Suppressor macrophage (primary cell): Measurements from ENCODE around the gene NEK6.

ENCODE experiments used
- DNase-seq, 4 experiments: peaks; one replicate each; pipeline ENCODE4 v3.0.0-alpha.2; 2020 to 2022

Gene NEK6

DNA sequence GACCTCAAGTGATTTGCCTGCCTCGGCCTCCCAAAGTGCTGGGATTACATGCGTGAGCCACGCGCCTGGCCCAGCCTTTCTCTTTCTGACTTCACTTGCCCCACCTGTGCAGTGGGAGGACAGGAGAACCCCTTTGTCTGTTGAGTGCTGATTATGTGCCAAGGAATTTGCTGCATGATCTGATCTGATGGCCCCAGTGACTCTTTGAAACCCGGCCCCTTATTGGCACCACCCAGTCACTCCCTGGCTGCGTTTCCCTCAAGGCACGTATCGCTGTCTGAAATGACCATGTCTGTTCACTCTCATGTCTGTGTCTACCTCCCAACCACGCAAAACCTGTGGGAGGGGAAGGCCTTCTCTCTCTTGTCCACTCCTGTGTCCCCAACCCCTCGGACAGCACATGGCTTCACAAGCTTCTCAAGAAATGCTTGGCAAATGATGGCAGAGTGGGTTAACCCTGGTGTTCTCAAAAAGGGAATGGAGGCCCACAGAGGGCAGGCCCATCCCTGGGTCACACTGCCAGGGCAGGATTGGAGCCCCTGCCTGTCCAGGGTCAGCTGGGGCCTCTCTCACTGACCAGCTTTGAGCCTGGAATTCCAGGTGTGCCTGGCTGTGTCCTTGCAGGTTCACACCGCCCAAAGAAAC is 21.9 kb downstream of the NEK6 start:
- DNase-seq, result no peak

DNA sequence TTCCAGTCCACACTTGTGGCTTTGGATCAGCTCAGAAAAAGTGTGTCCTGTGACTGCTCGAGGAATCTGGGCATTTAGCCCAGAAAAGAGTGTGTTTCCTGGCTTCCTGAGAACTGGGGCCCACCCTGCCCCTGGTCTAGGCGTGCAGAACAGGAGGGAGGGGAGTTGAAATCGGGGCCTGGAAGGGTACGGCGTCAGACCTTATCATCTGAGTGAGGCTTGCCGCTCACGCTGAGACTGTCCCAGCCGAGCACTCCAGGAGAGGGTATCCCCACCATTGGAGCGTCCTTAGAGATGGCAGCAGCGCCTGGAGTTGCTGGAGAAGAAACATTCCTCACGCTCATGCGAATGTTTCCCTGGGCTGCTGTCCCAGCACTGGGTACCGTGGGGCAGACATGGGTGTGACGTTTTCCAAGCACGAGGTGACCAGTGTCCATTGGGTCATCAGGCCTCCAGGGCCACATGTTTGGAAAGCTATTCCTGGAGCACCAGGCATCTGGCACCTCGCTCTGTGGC is 22.5 kb downstream of the NEK6 start:
- DNase-seq, result peak in 1 of 4 experiments; percentile 45

DNA sequence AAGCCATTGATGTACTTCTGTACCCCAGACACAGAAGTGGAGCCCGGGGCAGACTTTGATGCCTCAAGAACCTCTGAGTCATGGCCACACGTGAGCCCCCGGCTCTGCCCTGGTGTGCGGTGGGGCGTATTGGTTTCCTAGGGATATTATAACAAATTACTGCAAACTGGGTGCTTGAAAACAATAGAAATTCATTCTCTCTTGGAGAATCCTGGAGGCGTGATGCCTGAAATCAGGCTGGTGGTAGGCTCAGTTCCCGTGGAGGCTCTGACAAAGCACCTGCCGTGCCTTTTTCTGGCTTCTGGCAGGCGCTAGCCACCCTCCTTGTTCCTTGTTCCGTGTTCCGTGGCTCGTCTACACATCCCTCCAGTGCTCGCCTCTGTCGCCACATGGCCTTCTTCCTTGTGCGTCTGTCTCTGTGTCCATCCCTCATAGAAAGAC is 24.2 kb downstream of the NEK6 start:
- DNase-seq, result peak; percentile 78 to 85 (median 81)

DNA sequence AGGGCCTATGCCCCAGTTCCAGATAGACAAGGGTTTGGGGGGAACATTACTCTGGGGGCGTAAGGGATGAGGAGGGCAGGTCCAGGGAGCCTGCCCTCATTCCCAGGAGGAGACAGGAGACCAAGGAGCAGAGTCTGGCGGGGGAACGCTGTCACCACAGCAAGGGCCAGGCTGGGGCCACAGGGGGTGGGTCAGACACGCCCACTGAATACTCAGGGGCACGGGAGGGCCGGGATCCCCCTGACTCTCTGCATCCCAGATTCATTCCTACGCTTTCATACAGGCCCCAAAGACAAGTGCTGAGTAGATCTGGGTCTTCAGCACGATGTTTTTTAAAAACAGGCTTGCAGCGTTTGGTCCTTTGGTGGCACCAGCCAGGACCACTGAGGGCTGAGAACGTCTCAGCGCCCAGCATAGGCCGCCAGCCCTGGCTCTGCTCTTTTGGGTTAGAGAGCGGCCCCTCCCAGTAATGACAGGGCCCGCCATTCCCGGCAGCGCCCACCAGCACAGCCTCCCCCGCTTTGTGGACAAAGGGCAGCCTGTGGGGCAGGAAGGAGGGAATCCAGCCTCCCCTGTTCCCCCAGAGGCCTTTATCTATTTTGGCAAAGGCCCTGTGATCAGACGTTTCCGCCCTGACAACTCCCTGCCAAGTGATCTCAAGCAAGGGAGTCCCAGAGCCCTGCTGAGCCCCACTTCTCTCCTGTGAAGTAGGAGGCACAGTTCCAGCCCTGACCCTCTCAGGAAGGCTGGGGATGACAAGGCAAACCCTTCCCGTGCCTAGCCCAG is 24.9 kb downstream of the NEK6 start:
- DNase-seq, result peak; percentile 49 to 69 (median 57)

DNA sequence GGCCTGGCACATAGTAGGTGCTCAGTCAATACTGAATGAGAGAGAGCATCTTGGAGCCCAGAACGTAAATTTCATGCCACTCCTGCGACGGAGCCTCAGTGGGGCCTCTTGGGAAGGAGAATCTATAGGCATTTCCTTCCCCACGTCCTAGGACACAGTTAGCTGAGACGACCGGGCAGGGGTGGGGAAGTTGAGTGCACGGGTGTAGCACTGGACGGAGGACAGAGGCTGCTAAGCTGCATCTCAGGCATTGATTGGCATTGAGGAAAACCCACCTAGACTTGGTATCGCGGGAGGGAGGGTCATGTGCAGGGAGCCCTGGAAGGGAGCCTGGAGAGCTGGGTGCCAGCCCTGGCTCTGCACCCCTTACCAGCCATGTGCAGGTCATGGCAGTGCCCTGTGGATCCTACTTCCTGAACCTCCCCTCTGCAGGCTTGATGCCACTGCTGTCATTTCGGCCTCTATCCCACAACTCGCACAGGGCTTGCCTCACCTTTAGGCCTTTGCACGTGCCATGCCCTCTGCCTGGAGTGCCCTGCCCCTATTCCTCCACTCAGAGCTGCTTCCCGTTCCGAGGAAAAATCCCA is 25.6 kb downstream of the NEK6 start:
- DNase-seq, result peak; percentile 47 to 67 (median 58)

DNA sequence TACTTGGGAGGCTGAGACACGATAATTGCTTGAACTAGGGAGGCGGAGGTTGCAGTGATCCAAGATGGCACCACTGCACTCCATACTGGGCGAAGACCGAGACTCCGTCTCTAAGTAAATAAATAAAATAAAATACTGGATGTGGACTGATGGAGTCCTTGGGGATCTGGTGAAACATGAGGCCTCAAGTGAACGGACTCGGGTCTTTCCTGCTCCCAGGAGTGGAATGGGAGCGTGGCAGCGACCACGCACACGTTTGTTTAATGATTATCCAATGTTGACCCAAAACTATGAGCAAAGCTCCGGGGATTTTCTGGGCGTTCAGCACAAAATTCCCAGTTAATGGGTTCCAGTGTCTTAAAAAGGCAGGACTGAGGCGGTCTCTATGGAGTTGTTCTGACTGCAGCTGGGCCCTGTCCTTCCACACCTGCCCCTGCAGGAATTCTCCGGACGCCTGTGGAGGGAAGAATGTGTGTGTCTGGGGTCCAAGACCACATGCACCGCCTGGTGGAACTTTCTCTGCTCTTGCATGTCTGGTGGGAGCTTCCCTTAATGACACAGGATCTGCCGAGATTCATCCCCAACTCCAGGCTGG is 26.6 kb downstream of the NEK6 start:
- no peak for DNase-seq

DNA sequence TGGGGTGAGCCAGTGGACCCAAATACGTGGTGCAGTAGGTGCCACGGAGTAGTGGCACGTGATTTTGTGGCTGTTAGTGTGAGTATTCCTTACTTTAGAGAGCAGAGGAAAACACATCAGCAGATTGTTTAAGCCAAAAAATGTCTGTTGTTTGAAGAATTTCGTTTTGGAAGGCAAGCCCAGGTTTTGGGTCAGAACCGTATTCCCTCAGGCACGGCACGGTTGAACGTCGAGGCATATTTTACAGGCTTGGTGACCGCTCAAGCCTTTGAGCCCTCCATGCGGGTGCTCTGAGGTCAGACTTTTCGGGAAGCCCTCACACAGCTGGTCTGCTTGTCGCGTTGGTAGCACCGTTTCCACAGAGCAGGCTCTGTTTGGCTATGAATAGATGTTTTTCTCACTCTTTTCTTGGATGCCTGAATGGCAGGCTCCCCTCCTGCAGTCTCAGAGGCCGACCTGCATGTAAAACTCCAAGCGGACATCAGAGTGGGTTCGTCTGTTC is 27.2 kb downstream of the NEK6 start:
- DNase-seq, result no peak

DNA sequence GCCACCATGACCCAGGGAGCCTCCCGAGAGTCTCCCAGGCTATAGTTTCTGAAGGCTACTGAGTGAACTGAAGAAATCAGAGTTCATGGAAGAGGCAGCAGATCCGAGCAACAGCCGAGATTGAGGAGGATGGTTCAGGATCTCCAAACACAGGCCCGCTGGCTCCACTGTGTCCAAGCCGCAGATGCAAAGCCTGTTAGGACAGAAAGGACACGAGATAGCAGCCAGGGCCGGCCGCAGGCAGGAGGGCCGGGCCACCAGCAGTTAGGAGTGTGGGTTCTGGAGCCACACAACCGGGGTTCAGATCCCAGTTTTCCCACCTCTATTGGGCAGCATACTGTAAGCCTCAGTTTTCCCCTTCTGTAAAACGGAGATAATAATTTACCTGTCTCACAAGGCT is 27.7 kb downstream of the NEK6 start:
- no peak for DNase-seq

DNA sequence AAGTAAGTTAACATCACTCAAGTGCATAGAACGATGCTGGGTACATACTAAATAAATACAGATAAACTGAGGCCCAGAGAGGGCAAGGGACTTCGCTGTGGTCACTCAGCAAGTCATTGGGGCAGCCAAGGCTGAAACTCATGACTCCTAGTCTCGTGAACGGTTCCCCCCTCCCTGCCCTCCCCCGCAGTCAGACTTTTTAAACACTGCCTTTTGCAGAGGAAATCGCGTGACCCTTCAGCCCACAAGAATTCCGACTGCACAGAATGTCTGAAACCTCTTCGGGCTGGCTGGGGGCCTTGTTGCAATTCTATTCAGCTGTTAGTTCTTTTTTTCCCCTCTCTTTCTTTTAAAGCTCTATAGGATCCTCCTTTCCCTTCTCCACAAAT is 28.1 kb downstream of the NEK6 start:
- DNase-seq, result peak; percentile 93 to 97 (median 95)

DNA sequence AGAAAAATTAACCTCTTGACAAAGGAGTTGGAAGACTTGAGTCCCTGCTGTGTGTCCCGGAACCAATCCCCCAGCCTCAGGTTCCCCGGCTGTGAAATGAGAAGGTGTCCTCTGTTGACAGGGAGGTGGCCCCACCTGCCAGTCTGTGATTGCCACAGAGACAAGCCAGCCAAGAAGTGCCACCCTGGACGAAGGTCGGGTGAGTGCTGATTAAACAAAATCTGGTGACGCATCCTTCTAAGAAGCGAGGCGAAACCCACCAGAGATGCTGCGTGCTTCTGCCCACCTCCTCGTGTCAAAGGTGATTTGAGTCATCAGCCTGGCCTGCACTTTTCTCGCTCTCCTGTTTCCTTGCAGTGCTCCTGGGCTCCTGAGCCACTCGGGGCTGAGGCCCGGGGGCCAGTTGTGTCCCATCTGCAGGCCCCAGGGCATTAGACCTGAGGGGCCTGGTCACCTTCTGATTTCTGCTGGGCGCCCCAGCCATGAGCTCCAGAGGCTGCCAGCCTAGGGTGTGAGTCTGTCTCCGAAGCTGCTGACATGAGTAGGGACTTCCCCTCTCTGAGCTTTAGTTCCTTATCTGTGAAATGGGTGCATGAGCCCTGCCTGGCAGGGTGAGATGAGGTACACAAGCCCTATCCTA is 28.7 kb downstream of the NEK6 start:
- DNase-seq, result peak; percentile 72 to 88 (median 77)

DNA sequence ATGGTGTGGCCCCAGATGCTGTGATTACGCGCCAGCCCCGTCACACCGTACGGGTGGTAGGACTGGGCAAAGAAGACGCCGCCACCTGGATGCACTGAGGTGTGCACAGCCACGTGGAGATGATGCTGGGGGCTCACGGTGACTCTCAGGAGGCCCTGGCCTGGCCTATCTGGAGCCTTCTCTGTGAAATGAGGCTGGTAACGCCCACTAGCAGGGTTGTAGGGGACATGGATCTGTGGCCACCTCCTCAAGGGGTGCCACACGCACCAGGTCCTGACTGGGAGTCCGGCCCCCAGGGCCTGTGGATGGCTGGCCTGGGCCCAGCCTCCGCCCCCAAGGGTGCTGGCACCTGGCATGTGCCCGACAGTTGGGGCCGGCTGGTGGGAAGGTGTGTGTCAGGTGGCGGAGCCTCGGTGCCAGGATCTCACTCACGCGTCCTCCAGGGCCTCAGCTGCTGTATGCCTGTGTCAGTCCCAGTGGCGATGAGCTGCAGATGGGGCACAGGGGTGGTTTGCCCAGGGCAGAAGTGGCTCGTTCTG is 32.4 kb downstream of the NEK6 start:
- DNase-seq, result no peak

DNA sequence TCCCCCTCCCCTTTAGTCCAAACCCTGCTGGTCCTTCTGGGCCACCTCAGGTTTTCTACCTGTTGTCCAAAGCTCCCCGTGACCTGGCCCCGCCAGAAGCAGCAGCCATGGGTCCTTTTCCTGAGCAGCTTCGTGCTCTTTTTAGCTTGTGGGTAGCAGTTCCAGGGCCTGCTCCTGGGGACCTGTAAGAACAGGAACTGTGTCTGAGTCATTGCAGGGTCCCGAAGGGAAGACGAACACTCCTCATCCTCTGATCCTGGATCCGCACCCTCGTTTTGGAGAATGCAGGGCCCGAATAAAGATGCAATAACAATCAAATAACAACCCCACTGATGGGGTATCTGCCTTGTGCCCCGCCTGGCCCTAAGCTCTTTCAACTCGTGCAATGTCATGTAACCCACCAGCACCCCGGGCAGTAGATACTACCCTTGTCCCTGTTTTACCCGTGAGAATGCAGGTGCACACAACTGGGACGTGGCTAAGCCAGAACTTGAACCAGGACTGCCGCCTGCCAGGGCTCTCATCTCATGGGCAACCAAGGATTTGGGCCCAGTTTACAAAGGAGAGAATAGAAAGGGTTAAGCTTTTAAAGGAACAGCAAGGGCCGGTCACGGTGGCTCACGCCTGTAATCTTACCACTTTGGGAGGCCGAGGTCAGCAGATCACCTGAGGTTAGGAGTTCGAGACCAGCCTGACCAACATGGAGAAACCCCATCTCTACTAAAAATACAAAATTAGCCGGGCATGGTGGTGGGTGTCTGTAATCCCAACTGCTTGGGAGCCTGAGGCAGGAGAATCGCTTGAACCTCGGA is 33.2 kb downstream of the NEK6 start:
- DNase-seq, result peak; percentile 41 to 62 (median 56)

DNA sequence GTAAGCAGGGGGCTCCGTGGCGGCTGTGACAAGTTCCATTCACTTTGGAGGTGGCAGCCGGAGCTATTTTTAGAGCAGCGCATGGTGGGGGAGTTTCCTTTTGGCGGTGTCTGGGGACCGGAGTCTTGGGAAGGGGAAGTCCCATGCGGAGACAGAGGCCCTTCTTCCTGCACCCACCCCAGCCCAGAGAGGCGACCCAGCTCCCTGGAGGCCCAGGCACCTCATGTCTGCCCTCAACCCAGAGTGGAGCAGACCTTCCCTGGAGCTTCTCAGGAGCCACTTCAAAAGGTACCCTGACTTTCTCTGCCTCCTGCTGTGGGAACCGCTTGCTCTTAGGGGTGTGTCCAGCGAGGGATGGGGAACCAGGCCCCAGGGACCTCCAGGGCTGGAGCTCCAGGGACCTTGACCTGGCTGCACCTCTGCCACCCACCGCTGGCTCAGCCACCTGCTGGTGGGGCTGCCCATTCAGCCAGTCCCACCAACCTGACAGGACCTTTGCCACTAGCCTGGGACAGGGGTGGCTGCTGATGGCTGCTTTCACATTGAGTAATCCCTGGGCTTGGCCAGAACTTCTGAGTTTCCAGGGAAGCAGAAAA is 34.1 kb downstream of the NEK6 start:
- DNase-seq, result peak; percentile 68 to 81 (median 78)

DNA sequence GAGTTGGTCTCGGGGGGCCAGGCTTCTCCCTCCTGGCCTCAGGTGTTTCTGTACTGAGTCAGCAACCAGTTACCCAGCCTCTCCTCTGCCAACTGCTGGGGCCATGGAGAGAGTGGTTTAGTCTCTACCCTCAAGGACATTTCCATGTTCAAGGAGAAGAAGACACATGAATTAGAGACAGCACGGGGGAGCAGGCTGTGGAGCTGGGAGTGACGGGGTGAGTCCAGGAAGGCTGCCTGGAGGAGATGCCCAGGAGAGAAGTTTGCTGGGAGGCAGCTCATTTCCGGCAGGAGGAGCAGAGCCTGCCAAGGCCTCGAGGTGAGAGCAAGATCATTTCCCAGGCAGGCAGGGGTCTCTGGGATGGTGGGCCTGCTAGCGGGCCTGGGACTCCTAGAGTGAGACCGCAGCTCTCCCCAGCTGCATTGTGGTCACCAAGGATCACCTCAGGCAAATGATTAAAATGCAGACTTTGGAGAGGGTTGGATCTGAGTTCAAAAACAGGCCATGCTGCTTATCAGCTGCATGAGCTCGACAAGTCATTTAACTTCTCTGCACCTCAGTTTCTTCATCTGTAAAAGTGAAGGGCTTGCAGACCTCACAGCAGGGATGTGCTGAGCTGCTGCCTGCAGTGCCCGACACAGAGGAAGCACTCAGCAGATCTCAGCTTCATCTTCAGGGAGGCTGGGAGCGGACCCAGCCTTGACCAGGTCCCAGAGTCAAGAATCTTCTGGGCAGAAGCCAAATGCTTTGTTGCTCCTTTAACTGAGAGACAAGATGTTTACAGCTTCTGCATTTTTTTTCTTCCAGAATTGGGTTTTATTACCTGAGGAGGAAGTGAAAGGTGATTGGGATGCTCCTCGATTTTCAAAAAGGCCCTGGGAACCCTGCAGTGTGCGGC is 35.2 kb downstream of the NEK6 start:
- no peak for DNase-seq

DNA sequence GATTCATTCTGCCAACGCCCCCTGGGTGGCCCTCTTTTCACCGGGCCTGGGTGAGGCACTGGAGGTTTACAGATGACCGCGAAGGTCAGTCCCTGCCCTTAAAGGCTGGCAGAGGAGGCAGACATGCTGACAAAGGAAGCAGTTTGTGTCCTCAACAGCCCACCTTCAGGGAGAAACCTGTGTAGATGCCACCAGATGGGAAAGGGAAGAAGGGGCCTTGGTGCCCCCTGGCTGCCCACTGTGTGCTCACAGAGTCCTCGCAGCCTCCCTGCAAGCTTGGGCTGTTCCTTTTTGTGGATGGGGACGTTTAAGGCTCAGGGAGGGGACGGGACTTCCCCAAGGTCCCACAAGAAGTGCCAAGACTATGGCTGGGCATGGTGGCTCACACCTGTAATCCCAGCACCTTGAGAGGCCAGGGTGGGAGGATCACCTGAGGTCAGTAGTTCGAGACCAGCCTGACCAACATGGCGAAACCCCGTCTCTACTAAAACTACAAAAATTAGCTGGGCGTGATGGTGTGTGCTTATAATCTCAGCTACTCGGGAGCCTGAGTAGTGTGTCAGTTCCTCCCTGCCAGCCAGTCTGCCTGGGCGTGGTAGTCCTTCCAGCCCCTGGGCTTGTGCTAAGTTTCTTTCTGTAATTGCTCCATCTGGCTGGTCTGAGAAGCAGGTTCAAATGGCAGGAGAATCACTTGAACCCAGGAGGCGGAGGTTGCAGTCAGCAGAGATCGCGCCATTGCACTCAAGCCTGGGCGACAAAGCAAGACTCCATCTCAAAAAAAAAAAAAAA is 36.2 kb downstream of the NEK6 start:
- peak; percentile 33 to 69 (median 59) for DNase-seq

DNA sequence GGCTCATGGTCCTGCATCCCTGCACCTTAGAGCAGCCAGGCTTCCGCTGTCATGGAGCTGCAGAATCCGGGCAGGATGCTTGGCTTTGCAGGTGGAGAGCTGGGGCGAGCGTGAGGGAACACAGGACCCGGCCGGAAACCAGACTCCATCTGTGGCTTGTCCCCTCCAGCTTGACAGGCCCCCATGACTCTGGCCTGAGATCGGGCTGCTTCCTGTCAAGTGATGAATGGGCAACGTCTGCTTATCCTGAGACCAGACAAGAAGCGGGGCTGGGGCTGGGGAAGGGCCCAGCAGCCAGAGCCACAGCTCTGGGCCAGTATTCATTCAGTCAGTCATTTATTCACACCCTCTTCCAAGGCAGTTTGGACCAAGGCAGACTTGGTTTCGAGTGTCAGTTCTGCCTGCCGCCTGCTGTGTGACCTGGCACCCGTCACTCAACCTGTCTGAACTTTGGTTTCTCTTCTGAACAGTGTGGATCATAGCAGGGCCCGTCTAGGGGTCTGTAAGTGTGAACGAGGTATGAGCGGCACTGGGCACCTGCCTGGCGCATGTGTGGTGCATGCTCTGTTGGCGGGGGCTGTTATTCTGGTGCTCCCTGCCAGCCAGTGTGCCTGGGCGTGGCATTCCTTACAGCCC is 37.5 kb downstream of the NEK6 start:
- peak in 2 of 4 experiments; percentile 39 to 52 for DNase-seq

DNA sequence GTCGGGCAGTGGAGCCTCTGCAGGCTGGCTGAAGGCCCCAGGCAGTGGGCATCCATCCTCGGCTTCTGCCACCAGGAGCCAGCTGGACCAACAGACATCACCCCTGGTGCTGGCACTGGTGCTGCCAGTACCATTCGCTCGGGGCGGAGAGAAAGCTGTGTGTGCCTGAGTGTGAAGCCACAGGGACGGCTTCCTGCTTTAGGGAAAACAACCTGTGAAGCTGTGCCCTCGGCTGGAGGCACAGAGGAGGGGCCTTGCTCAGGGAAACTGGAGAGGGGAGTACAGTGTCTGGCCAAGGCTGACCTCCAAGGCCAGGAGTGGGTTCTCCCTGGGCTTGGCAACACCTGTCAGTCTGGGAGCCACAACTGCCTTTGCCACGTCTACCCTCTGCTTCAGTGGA is 38.3 kb downstream of the NEK6 start:
- DNase-seq, result no peak
